GM12872 (cell line): ENCODE results near the gene TMEM131.

ENCODE experiments used
- CTCF ChIP-seq: IDR thresholded peaks from 3 replicates; pipeline ENCODE4 v1.5.1; 2011; ENCODE audit warnings: low read depth, mild to moderate bottlenecking, low read length, moderate library complexity; ENCODE audit not compliant: insufficient read depth

The TMEM131 gene

DNA sequence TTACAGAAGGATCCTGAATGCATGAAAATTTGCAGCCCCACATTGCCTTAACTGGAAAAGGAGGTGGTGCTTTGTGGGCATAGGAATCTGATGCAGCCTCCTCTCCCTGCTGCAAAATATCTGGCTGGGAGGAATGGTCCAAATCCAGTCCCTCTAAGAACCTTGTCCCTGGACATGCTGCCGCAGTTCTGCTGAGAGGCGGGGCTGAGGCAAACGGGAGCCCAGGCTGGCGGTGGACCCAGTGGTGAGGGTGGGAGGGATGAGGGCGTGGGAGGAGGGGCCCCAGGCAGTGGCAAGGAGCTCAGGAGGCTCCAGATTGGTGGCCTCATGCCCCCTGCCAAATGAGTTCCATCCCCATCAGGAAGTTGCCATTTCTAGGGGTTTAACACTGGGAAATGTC, 246.2 kb downstream of the TMEM131 start:
- TF ChIP-seq CTCF, result no peak

- no peak for TF ChIP-seq CTCF
Observed at GRCh38 chr2:97747716-97748115, 248.0 kb downstream of the TMEM131 start.

DNA sequence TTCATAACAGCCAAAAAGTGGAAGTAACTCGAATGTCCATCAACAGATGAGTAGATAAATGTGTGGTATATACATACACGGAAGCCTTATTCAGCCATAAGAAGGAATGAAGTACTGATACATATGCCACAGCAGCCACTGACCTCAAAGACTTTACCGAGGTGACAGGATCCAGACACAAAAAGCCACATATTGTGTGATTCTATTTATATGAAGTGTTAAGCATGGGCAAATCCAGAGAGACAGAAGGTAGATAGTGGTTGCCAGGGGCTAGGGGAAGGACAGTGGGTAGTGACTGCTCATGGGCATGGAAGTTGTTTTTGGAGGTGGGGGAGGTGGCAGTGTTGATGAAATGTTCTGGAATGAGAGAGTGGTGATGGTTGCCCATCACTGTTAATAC, 248.5 kb downstream of the TMEM131 start:
- TF ChIP-seq CTCF, result no peak

- TF ChIP-seq CTCF, result no peak
Observed at GRCh38 chr2:97745474-97746174, 250.1 kb downstream of the TMEM131 start.

GRCh38 chr2:97743913-97744312, 251.8 kb downstream of the TMEM131 start:
- no peak for TF ChIP-seq CTCF

GRCh38 chr2:97742381-97742847, 253.3 kb downstream of the TMEM131 start:
- TF ChIP-seq CTCF, result no peak

DNA sequence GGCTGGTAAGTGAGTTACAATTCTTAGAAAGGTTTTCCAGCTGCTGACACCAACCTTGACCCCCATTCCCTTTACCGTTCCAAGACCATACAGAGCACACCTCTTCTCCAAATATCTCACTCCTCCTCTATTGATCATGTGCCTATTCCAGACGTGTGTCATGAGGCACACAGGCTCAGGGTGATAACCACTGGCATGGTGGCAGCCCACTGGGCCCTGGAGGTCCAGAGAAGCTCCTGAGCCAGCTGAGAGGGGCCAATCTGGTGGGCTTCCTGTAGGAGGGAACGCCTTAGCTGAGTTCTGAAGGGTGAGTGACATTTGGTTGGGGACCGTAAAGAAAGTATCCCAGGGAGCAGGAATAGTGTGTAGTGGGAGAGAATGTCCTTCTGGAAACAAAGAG, 254.1 kb downstream of the TMEM131 start:
- no peak for TF ChIP-seq CTCF
